HG03045 (cell line): Measurements from ENCODE around the gene TIMM21.

Experiments used
- ATAC-seq: cut with Tn5 transposase; IDR thresholded peaks from one replicate; pipeline ENCODE4 v1.9.1; 2021; ENCODE audit warnings: mild to moderate bottlenecking, moderate library complexity; ENCODE audit not compliant: unreplicated experiment

Gene TIMM21

GRCh38 chr18:74146756-74147155, 1.6 kb upstream of the TIMM21 start:
- no peak for ATAC-seq

- no peak for ATAC-seq
These were observed 888 bp upstream of the TIMM21 start for GRCh38 chr18:74147491-74147778.

GRCh38 chr18:74148543-74149070, 284 bp downstream of the TIMM21 start:
- peak; percentile 9 for ATAC-seq

- no peak for ATAC-seq
These were observed 1.6 kb downstream of the TIMM21 start for GRCh38 chr18:74149878-74150277.

- no peak for ATAC-seq
These were observed 3.9 kb downstream of the TIMM21 start for GRCh38 chr18:74152270-74152669.

GRCh38 chr18:74152857-74153256, 4.5 kb downstream of the TIMM21 start:
- ATAC-seq, result no peak

- no peak for ATAC-seq
These were observed 5.1 kb downstream of the TIMM21 start for GRCh38 chr18:74153377-74153776.

- no peak for ATAC-seq
These were observed 5.5 kb downstream of the TIMM21 start for GRCh38 chr18:74153793-74154192.

GRCh38 chr18:74154716-74155115, 6.4 kb downstream of the TIMM21 start:
- no peak for ATAC-seq

- ATAC-seq, result no peak
These were observed 7.0 kb downstream of the TIMM21 start for GRCh38 chr18:74155276-74155675.

- no peak for ATAC-seq
These were observed 14.8 kb downstream of the TIMM21 start for GRCh38 chr18:74163019-74163660.

GRCh38 chr18:74166386-74166785, 18.1 kb downstream of the TIMM21 start:
- ATAC-seq, result no peak

- peak; percentile 94 for ATAC-seq
These were observed 23.7 kb downstream of the TIMM21 start for GRCh38 chr18:74171910-74172606.

- no peak for ATAC-seq
These were observed 24.5 kb downstream of the TIMM21 start for GRCh38 chr18:74172697-74173433.

- ATAC-seq, result no peak
These were observed 25.1 kb downstream of the TIMM21 start for GRCh38 chr18:74173434-74173750.

GRCh38 chr18:74175658-74176057, 27.3 kb downstream of the TIMM21 start:
- ATAC-seq, result no peak

GRCh38 chr18:74178884-74179283, 30.6 kb downstream of the TIMM21 start:
- ATAC-seq, result no peak

- ATAC-seq, result no peak
These were observed 31.4 kb downstream of the TIMM21 start for GRCh38 chr18:74179623-74180199.

GRCh38 chr18:74182335-74182734, 34.0 kb downstream of the TIMM21 start:
- ATAC-seq, result no peak

- no peak for ATAC-seq
These were observed 34.8 kb downstream of the TIMM21 start for GRCh38 chr18:74183130-74183529.

GRCh38 chr18:74184875-74185274, 36.6 kb downstream of the TIMM21 start:
- no peak for ATAC-seq

GRCh38 chr18:74185860-74186259, 37.5 kb downstream of the TIMM21 start:
- no peak for ATAC-seq
